GM18870 (cell line): ENCODE measurements around the gene IVNS1ABP.

ENCODE experiments used
- ATAC-seq: cut with Tn5 transposase; IDR thresholded peaks from one replicate; pipeline ENCODE4 v1.9.1; 2021; ENCODE audit warnings: moderate library complexity; ENCODE audit not compliant: unreplicated experiment

IVNS1ABP gene

DNA sequence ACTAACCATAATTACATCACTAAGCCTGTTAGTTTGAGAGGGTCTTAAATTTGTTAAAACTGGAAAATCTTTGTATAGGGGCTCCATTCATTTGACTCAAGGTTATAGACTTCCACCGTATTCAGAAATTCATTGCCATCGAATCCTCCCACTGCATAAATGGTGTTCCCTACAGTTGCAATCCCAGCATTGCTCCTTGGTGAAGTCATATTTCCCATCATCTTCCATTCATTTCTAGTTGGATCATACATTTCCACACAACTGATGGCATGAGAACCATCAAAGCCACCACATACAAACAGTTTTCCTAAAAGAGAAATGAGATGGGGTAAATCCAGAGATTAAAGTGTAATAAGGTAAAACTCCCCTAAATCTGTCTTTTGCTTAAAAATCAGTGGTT lies 19.1 kb downstream of the IVNS1ABP start:
- ATAC-seq = no peak

DNA sequence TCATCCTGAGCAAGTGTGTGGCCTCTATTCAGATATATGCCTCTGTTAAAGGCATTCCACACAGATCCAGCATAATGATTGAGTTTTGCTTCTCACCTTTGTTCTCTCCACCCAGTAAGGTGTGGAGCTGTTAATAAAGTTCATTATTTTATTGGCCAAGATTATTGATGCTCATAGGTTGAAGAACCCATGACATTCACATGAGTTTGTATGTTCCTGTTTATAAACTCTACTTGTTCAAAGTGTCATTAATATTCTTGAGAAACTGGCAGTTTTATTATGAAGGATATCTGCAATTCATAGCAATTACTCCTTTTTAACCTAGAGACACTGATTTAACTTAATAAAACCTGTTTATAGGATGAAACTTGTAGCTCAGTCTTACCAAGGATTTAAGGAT lies 22.0 kb downstream of the IVNS1ABP start:
- ATAC-seq = no peak

DNA sequence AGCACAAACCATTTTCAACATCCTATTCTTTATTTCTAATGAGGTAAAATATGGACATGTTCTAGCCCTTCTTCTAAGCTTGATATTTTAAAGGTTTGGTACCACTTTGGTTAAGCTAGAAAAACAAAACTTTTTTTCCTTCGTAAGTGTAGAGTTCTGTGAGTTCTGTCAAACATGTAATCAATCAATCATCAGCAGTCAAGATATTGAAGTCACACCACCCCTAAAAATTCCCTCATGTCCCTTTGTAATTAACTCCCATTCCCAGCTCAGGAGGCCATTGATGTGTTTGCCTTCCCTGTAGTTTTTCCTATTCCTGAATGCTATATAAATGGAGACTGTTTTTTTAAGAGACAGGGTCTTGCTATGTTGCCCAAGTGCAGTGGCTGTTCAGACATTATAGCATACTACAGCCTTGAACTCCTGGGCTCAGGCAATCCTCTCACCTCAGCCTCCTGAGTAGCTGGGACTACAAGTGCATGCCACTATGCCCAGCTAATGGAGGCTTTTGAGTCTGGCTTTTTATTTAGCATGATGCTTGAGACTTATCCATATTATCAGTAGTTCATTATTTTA lies 23.0 kb downstream of the IVNS1ABP start:
- ATAC-seq = no peak

DNA sequence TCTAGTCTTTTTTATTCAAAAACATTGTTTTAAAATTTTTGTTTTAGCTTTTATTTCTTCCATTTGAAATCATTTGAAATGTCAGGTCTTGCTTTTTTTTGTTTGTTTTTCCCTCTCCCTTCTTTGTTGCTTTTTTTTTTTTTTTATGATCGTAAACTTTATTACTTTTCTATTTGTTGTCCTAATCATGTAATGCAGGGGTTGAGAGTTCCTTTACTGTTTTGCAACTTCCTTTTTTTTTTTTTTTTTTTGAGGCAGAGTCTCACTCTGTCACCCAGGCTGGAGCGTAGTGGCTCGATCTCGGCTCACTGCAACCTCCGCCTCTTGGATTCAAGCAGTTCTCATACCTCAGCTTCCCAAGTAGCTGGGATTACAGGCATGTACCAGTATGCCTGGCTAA lies 24.8 kb downstream of the IVNS1ABP start:
- no peak for ATAC-seq

DNA sequence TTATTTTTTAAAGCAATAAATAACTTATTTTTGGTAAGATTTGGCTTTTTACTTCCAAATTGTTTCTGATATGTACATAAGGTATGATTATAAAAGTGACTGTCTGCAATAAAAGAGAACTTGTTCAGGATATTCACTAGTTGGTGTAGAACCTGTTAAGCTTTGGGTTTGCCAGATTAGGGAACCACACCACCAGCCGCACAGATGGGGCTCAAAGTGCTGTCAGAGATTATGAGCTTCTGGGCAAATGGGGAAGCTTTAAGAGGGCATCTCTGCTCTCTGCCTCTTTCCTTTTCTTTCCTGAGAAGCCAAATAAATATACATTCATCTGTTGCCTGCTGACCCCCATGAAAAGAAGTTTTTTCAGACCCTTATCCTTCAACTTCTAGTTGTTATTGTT lies 25.4 kb downstream of the IVNS1ABP start:
- ATAC-seq = no peak

DNA sequence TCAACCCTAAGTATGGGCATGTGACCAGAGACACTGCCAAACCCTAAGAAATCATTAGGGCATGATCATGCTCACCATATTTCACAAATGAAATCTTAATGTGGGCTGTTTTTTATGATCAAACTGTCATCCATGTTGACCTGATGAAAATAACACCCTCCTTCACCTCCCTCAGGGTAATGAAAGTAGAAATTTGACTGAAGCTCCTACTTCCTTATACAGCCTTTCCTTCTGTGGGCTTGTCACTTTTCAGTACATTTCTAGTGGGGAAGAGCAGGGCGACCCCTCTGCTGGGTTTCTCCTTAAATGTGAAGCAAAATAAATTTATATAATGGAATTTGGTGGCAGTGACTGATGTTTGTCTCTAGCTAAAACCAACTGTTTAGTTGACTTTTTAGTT lies 25.9 kb downstream of the IVNS1ABP start:
- no peak for ATAC-seq

DNA sequence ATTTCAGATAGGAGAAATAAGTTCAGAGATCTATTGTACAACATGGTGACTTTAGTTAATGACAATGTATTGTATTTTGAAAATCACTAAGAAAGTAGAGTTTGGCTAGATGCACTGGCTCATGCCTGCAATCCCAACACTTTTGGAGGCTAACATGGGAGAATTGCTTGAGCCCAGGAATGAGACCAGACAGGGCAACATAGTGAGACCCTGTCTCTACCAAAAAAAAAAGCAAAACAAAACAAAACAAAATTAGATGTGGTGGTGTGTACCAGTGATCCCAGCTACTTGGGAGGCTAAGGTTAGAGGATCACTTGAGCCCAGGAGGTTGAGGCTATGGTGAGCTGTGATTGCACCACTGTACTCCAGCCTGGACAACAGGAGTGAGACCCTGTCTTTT lies 27.2 kb downstream of the IVNS1ABP start:
- ATAC-seq = no peak

DNA sequence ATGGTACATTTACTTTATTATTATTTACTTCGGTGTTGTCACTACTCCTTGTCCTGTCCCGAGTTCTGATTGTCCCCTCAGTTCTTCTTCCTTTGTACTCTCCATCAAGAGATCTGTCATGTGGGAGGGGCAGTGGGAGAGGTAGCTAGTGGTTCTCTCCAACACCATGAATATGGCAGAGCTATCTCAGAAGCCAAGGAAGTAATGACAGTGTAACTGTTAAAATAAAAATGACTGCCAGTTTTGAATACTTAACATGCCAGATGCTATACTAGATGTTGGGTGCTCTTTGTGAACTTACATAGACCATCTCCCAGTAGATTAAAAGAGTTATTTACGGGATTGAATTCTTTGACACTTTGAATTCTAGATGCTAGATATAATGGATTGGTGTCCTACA lies 28.6 kb downstream of the IVNS1ABP start:
- no peak for ATAC-seq

DNA sequence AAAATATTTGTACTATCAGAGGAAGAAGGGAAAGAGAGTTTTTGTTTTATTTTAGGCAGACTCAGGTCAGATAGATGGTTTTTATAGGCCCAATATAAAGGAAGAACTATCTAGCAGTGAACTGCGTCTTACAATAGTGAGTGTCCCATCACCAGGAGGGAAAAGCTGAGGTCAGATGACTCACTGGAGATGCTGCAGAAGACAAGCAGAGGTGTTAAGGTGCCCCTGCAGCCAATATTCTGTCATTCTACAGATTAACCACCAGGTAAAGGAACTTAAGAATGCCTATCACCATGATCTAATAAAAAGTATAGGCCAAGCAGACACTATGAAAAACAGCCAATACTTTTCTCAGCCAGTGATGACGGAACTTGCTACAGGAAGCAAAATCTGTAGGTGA lies 29.6 kb downstream of the IVNS1ABP start:
- no peak for ATAC-seq

DNA sequence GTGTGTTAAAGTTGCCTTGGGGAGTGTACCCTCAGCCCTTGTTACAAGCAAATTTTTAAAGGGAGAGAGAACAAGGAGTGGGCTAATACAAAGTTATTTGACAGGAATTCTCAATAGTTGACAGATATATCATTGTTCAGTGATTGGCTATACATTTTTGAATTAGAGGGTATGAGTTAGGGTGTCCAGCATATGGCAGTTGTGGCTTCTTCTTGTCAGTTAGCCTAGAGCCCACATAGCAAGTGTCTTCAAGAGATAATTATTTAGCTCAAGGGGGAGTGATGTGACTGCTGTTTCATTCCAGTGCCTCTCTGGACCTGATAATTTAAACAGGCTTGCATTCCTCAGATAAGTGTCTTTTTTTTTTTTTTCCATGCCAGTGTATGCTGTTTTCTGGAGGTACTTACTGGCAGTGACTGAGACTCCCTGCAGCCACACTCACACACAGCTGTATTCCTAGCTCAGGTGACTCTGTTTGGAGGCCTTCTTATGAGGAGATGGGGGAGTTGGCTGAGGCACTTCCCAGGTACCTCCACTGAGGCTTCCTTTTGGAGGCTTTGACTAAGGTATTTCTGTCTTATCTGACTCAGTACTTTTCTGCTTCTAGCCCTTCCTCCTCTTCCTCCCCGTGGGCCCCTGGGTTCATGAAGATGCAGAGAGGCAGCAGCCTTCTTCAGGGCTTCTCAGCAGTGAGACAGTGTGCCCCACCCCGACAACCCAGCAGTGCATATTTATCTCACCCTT lies 32.3 kb downstream of the IVNS1ABP start:
- ATAC-seq = no peak

DNA sequence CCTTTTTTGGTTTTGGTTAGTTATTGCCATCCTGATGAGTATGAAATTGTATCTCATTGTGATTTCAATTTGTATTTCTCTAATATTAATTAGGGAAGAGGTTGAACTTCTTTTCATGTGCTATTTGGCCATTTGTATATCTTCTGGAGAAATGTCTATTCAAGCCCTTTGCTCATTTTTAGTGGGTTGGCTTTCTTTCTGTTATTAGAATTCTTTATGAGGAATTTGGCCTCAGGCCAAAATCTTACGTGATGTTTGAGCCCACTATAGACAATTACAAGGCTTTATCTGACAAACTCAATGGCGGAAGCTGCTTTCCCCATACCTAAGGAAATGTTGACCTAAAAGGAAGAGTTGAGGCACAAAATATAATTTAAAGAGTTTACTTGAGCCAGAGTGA lies 32.9 kb downstream of the IVNS1ABP start:
- no peak for ATAC-seq

DNA sequence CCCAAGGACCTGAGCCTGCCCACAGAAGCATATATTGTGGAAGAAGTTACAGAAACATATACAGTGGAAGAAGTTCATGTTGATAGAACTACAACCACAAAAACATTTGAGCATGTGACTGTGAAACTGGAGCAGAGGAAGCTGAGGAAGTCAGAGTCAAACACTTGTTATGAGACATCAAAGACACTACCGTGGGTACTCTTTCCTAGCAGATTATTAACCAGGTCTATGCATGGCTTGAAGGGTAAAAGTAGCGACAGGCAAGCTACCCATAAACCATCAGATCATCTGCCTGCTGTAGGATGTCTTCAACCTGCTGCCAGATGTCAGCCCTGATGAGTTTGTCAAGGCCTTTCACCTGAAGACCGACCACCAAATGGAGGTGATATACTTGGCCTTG lies 35.8 kb downstream of the IVNS1ABP start:
- peak; percentile 92 for ATAC-seq

DNA sequence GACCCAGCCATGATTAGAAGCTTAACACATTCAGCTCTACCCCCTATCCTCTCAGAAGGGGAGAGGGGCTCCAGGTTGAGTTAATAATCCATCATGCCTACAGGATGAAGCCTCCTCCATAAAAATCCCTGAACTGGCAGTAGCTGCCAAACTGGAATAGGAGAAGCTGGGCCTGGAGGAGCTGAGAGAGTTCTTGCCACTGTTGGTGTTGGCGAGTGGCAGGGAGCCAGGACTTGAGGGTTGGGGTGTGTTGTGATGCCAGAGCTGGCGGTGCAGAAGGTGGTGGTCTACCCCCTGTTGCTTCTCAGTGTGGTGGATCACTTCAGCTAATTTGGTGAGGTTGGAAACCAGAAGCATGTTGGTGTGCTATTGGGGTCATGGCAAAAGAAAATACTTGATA lies 36.5 kb downstream of the IVNS1ABP start:
- ATAC-seq = no peak

DNA sequence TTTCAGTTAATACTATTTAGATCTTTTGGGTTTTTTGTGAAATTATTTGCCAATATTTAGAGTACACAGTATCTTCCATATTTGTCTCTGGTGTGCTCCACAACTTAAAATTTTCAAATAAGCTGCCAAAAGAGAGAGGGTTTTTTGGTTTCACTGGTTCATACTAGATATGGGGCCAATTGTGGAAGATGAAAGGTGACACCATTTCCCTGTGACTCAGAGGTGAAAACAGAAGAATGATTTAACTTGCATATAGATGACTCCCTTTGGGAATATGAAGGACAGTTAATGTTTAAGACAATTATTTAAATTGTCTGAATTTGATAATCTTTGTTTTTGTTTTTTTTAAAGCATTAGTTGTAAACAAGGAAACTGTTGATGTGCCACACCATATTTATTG lies 37.5 kb downstream of the IVNS1ABP start:
- no peak for ATAC-seq

DNA sequence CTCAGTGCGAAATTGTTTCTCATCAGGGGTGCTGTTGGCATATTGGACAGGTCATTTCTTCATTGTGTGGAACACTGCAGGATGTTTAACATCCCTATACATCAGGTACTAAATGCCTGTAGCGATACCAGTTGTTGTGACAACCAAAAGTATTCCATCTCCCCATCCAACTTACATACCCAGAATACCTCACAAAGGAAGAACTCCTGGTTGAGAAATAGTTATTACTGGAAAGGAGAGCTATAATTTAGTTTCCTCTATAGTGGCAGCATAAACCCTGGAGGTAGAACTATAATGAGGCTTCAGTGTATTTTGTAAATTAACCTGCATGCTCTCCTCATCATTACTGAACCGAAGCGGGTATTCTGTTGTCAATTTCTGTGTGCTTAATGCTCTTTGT lies 45.1 kb downstream of the IVNS1ABP start:
- no peak for ATAC-seq

DNA sequence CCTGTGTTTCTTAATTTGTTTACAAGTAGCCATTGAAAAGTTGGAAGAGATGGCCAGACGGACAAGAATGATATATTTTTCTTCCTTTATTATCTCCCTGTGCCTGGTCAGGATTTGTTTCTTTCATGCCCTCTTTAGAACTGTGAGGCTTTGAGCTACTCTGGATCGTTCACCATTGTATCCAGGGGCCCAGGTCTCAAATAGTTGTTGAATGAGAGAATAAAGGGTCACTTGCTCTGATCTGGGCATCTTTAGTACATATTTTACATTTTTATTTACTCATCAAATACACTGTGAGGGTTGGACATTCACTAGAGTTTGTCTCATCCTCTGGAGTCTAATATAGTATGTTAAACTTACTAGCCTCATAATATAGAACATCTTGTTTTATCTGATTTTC lies 48.7 kb downstream of the IVNS1ABP start:
- no peak for ATAC-seq

DNA sequence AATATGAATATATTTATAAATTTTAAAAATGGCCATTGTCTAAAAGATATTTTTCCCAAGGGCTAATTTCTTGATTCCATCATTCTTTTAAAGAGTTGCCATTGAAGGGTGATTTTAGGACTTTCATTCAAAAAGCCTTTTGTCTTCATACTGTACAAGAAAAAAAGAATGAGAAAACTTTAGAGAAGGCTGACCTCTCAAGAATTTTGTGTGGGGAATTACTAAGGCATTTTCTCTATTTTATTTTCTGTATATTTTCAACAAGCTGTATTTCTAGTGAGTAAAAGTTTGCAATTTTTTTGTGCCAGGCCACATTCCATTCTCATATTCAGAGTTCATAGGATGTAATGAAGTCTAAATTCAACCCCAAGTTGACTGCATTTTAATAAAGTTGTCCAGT lies 49.3 kb downstream of the IVNS1ABP start:
- ATAC-seq = no peak

DNA sequence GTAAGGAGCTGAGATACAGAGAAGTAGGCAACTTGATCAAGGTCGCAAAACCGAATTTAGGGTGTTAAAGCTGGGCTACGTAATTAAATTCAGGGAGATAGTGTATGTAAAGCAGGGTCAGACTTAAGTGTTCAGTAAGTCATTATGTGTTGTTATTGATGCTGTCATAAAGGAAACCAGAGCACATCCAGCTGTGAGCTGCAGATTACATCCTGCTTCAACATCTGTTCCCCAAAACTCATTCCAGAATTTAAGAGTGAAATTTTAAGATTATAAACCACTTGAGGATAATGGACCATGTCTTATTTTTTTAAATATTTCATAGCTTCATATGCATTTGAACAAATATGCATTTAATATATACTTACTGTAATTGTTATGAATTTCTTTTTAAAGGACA lies 49.7 kb downstream of the IVNS1ABP start:
- no peak for ATAC-seq

DNA sequence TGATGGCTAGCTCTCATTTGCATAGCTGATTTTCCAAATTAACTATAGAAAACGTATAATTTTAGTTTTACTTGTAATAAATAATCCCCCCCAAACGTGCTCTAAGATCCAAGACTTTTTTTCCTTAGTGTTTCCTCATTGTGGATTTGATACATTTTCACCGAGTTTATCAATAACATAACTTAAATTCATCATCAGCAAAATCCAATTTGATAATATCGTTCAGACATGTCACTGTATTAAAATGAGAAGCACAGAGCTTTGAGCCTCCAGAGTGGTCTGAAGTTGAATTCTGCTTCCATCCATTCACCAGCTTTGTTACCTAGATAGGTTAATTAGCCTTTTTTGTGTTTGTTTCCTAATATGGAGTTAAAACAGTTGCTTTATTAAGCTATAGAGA lies 51.7 kb downstream of the IVNS1ABP start:
- no peak for ATAC-seq

DNA sequence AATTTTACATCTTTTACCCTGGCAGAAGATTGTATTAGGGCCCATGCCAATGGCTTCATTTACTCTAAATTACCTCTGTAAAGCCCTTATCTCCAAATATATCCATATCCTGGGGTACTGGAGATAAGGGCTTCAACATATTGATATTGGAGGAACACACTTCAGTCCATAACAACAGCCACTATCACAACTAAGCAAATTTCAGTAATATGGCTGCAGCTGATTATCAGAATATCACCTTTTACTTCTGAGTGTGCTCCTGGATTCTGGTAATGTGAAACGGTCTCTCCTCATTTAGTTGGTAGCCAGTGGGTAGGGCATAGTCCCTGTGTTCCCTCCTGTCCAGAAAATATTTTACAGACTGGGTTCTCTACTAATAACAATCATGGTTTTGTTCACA lies 53.3 kb downstream of the IVNS1ABP start:
- no peak for ATAC-seq

DNA sequence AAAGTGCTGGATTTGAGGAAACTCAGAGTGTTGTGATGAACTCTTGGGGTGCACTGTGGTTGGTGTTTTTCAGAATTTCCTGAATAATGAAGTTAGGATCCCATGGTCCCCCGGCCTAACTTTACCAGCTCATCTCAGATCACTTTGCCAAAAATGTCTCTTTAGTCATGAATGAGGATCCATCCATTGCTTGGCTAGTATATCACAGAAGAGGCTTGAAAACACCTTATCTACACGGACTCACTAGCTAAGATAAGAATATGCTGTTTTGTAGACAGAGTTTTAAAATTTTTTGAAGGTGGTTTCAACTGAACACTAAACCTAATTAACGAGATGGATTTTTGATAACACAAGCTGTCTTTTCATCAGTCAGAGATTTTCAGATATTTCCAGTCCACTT lies 53.8 kb downstream of the IVNS1ABP start:
- no peak for ATAC-seq

DNA sequence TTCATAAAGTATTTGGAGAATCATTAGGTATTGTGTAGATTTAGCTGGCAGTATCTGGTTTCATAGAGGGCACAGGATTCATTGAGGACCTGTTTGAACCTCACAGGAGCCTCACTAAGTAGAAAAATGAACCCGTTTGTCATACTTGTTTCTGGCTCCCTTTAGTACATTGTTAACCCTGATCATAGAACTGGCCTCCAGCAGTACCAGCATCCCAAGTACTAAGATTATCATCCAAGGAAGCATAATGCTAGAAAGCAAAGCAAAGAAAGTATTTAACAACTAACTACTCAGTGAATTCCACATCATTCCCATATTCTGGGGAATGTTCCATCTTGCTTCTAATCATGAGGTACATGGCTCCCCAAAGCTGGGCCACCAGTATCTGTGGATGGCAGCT lies 54.9 kb downstream of the IVNS1ABP start:
- ATAC-seq = no peak

DNA sequence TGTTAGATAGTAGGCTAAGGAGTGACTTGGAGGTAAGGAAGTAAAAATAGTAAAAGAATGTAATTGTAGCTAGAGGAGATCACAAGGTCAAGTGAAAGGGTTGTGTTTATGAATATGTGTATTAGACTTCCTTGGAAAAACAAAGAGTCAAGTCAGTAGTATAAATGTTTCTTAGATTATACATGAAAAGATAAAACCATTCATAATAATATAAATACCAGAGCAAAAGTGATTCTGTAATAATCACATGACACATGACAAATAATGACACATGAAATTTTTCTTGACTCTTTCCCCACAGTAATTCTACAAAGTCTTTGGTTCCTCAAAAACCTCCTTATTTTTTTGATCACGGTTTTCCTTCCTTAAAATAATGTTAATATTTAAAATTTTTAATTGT lies 56.4 kb downstream of the IVNS1ABP start:
- ATAC-seq = no peak
